Measurements from ENCODE around the gene CCT4. TPM values are rescaled to one million over a fixed set of nuclear protein-coding genes. Genes with fewer than 3 reads are reported as not detected.
"Not testable (repeated sequence)": the region's sequence is repeated elsewhere in the genome, so short reads cannot be mapped to it uniquely, and the experiment has no call there.

Gene CCT4
- total RNA-seq, 4 donors from 2014 or later: 88.4 to 151 (median 120) TPM

DNA sequence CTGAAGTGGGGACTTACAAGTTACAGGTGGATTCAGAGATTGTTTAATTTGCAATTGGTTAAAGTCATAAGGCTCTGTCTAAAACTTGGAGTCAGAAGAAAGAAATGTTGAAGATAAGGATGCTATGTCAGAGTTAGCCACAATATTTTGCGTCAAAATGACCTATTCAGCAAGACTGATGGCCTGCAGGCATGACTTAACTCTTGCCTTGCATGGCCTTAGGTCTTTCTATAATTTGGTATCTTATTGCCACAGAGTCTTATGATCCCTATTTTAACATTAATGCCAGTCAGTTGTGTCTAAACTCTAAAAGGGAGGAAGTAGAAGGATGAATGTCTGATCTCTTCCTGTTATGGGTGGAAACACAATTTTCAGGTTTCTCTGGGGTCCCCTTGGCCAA is 11.8 kb upstream of the CCT4 start:
- TF ChIP-seq, protein P1, sequence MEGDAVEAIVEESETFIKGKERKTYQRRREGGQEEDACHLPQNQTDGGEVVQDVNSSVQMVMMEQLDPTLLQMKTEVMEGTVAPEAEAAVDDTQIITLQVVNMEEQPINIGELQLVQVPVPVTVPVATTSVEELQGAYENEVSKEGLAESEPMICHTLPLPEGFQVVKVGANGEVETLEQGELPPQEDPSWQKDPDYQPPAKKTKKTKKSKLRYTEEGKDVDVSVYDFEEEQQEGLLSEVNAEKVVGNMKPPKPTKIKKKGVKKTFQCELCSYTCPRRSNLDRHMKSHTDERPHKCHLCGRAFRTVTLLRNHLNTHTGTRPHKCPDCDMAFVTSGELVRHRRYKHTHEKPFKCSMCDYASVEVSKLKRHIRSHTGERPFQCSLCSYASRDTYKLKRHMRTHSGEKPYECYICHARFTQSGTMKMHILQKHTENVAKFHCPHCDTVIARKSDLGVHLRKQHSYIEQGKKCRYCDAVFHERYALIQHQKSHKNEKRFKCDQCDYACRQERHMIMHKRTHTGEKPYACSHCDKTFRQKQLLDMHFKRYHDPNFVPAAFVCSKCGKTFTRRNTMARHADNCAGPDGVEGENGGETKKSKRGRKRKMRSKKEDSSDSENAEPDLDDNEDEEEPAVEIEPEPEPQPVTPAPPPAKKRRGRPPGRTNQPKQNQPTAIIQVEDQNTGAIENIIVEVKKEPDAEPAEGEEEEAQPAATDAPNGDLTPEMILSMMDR (IDR thresholded peaks at IDR 0.05): no peak
- TF ChIP-seq POLR2A (IDR thresholded peaks at IDR 0.05): no peak
- Histone ChIP-seq H3K4me1 (no peaks in the 10 kb centered on the region), H3K9me3 (no peaks in the 10 kb centered on the region), H3K27ac (no peak overlapping the region), H3K36me3 (no peaks in the 10 kb centered on the region), H3K27me3 (no peaks in the 10 kb centered on the region), H3K4me3 (no peak overlapping the region)
- no peak for DNase-seq
- intact Hi-C loops (cut with DNase I; ENCODE audit: low total_unique reads): no loop called here

DNA sequence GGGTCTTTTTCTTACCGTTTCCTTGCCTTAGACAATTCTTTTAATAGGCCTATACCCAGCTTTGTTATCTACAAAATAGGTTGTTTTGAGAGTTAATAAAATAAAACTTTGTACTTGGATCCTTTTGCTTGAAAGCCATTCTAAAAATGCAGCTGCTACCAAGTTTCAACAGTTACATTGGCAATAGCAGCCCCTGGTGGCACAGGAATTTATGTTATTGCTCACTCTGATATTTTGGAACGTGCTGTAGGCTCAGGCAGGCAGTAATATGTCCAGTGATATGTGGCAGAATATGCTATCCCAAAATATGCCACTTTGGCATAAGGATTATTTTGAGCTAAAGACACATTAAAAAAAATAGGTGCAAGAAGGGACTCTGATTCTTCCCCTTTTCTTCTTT is 10.4 kb upstream of the CCT4 start:
- Histone ChIP-seq H3K36me3 (no peaks in the 10 kb centered on the region), H3K4me1 (no peaks in the 10 kb centered on the region), H3K27me3 (no peaks in the 10 kb centered on the region), H3K4me3 (no peak overlapping the region), H3K27ac (no peak overlapping the region), H3K9me3 (no peaks in the 10 kb centered on the region)
- no peak for TF ChIP-seq POLR2A (IDR thresholded peaks at IDR 0.05)
- TF ChIP-seq, protein P1 (IDR thresholded peaks at IDR 0.05): no peak
- DNase-seq: no peak
- intact Hi-C loops (cut with DNase I; ENCODE audit: low total_unique reads): no loop called here

DNA sequence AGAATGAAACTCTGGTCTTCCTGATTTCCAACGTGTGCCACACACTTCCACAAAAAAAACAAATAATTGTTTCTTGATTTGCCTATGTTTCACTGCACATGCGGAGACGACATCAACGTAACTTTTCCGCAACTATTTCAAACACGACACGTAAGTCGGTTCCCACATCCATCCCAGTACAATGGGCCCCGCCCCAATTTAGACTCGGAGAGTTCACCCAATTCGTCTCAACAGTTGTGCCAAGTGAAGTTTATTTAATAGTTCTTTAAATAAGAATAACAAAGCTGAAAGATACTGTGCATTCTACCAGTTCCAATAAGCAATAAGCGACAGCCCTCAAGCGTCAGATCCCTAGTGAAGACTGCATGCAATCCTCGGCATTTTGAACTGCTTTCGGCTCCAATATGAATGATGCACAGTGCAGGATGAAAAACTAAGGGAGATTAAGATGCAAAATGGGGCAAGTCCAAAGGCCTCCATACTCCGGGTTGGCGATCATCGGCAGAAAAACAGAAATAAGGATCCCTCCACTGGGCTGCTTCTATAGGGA is 664 bp downstream of the CCT4 start:
- no peaks in the 10 kb centered on the region for H3K36me3 ChIP-seq
- H3K27ac ChIP-seq: peak overlapping the region; percentile 93 to 98
- H3K27me3 ChIP-seq: no peaks in the 10 kb centered on the region
- intact Hi-C loops (cut with DNase I; ENCODE audit: low total_unique reads): no loop called here
- peak overlapping the region; percentile 60 to 72 for H3K4me3 ChIP-seq
- H3K9me3 ChIP-seq: no peaks in the 10 kb centered on the region
- H3K4me1 ChIP-seq: no peaks in the 10 kb centered on the region
- TF ChIP-seq, protein P1 (IDR thresholded peaks at IDR 0.05): no peak
- TF ChIP-seq POLR2A (IDR thresholded peaks at IDR 0.05): no peak
- DNase-seq: no peak

DNA sequence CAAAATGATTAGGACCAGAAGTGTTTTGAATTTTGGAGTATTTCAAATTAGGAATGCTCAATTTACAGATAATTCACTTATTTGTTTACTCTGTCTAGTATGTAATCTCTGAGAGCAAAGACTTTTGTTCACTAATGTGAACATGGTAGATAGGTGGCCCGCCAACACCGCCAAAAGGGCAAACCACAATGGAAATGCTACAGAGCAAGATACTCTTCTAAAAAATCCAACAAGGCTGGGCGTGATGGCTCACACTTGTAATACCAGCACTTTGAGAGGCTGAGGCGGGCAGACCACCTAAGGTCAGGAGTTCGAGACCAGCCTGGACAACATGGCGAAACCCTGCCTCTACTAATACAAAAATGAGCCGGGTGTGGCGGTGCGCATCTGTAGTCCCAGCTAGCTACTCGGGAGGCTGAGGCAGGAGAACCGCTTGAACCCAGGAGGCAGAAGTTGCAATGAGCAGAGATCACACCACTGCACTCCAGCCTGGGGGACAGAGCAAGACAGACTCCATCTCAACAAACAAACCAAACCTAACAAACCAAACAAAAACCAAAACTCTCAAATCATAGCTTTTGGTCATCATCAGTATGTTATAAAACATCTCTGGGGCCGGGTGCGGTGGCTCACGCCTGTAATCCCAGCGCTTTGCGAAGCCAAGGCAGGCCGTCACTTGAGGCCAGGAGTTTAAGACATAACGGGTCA is 2.4 kb downstream of the CCT4 start:
- no peaks in the 10 kb centered on the region for H3K36me3 ChIP-seq
- H3K27me3 ChIP-seq: no peaks in the 10 kb centered on the region
- no peak overlapping the region for H3K4me3 ChIP-seq
- H3K9me3 ChIP-seq: no peaks in the 10 kb centered on the region
- no peaks in the 10 kb centered on the region for H3K4me1 ChIP-seq
- TF ChIP-seq POLR2A (IDR thresholded peaks at IDR 0.05): no peak
- TF ChIP-seq, protein P1 (IDR thresholded peaks at IDR 0.05): no peak
- H3K27ac ChIP-seq: no peak overlapping the region
- intact Hi-C loops (cut with DNase I; ENCODE audit: low total_unique reads): no loop called here
- no peak for DNase-seq

DNA sequence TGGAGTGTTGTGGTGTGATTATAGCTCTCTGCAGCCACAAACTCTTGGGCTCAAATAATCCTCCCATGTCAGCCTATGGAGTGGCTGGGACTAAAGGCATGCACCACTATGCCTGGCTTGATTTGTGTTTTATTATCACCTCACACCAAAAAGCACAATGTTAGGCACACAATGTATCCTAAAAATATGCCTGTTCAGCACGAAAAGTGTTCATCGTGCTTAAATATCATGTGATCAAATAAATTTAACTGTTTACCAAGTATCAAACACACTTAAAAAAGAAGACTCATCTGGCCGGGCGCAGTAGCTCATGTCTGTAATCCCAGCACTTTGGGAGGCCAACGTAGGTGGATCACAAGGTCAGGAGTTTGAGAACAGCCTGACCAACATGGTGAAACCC is 5.6 kb downstream of the CCT4 start:
- Histone ChIP-seq H3K9me3 (no peaks in the 10 kb centered on the region), H3K4me1 (no peaks in the 10 kb centered on the region), H3K27me3 (no peaks in the 10 kb centered on the region), H3K36me3 (no peaks in the 10 kb centered on the region), H3K4me3 (no peak overlapping the region), H3K27ac (no peak overlapping the region)
- DNase-seq: no peak
- TF ChIP-seq, protein P1 (IDR thresholded peaks at IDR 0.05): no peak
- no peak for TF ChIP-seq POLR2A (IDR thresholded peaks at IDR 0.05)
- intact Hi-C loops (cut with DNase I; ENCODE audit: low total_unique reads): no loop called here

DNA sequence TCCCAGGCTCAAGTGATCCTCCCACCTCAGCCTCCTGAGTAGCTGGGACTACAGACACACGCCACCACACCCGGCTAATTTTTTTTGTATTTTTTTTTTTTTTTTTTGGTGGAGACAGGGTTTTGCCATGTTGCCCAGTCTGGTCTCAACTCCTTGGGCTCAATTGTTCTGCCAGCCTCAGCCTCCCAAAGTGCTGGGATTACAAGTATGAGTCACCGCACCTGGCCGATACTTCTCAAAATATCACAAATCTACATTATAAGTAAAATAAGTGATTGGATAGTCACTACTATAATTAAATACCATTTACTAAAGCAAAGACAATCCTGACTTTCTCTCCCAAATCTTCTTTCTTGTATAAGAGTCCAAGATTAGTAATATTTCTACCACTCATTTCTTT is 9.1 kb downstream of the CCT4 start:
- H3K4me3 ChIP-seq; H3K27me3 ChIP-seq; H3K27ac ChIP-seq; H3K4me1 ChIP-seq; intact Hi-C loops (cut with DNase I; ENCODE audit: low total_unique reads); H3K9me3 ChIP-seq; DNase-seq; H3K36me3 ChIP-seq: not testable (repeated sequence)

Measured in uterus (tissue), 4 donors.